Neural progenitor cell (in vitro differentiated cells): Measurements from ENCODE around the gene DCTN5. TPM values are rescaled to one million over a fixed set of nuclear protein-coding genes. Genes with fewer than 3 reads are reported as not detected.

Experiments used
- DNase-seq: peaks from one replicate; pipeline ENCODE4 v3.0.0-alpha.2; 2016; ENCODE audit warnings: low spot score
- H2AFZ ChIP-seq: fragments of 200-600 bp; sonication (generic); replicated peaks from 2 replicates; pipeline ENCODE4 v1.6.1; 2016; ENCODE audit warnings: antibody characterized with exemption
- H3F3A ChIP-seq: fragments of 200-600 bp; sonication (generic); 2 replicates; pipeline ENCODE4 v1.6.1; 2016; ENCODE audit warnings: antibody characterized with exemption, low read depth
- H3K27ac ChIP-seq: fragments of 200-600 bp; sonication (generic); 2 replicates; pipeline ENCODE4 v1.5.1; 2016; ENCODE audit warnings: mild to moderate bottlenecking
- H3K27me3 ChIP-seq: fragments of 200-600 bp; sonication (generic); 2 replicates; pipeline ENCODE4 v1.6.1; 2016; ENCODE audit warnings: mild to moderate bottlenecking, moderate library complexity
- H3K36me3 ChIP-seq: fragments of 200-600 bp; sonication (generic); 2 replicates; pipeline ENCODE4 v1.5.1; 2016
- H3K4me1 ChIP-seq: fragments of 200-600 bp; sonication (generic); 2 replicates; pipeline ENCODE4 v1.6.1; 2016; ENCODE audit warnings: mixed run types
- H3K4me2 ChIP-seq: fragments of 200-600 bp; sonication (generic); 2 replicates; pipeline ENCODE4 v1.6.1; 2016
- H3K4me3 ChIP-seq: fragments of 200-600 bp; sonication (generic); 2 replicates; pipeline ENCODE4 v1.5.1; 2016
- H3K79me2 ChIP-seq: fragments of 200-600 bp; sonication (generic); 2 replicates; pipeline ENCODE4 v1.6.1; 2016; ENCODE audit warnings: low read depth
- H3K9ac ChIP-seq: fragments of 200-600 bp; sonication (generic); 2 replicates; pipeline ENCODE4 v1.6.1; 2016
- H3K9me3 ChIP-seq: fragments of 200-600 bp; sonication (generic); 2 replicates; pipeline ENCODE4 v1.5.1; 2016; ENCODE audit warnings: low read depth
- H4K20me1 ChIP-seq: fragments of 200-600 bp; sonication (generic); 2 replicates; pipeline ENCODE4 v1.6.1; 2016; ENCODE audit warnings: low read depth
- H3K27ac Mint-ChIP-seq: 3 replicates; pipeline ENCODE4 v1.8.0; 2021; ENCODE audit warnings: mixed read lengths
- H3K27me3 Mint-ChIP-seq: 2 replicates; pipeline ENCODE4 v1.8.0; 2022; ENCODE audit warnings: low read depth, mild to moderate bottlenecking, inconsistent platforms, moderate library complexity, mixed read lengths; ENCODE audit not compliant: insufficient read depth
- H3K36me3 Mint-ChIP-seq: 3 replicates; pipeline ENCODE4 v1.8.0; 2021; ENCODE audit warnings: mixed read lengths
- H3K4me1 Mint-ChIP-seq: 3 replicates; pipeline ENCODE4 v1.8.0; 2021; ENCODE audit warnings: mixed read lengths
- H3K4me3 Mint-ChIP-seq: 3 replicates; pipeline ENCODE4 v1.8.0; 2021; ENCODE audit warnings: mild to moderate bottlenecking, moderate library complexity, mixed read lengths
- H3K9me3 Mint-ChIP-seq: 3 replicates; pipeline ENCODE4 v1.8.0; 2020; ENCODE audit warnings: mixed read lengths
- CTCF ChIP-seq: fragments of 200-600 bp; sonication (generic); IDR thresholded peaks from 2 replicates; pipeline ENCODE4 v1.5.1; 2017; ENCODE audit warnings: antibody characterized with exemption, mild to moderate bottlenecking
- EZH2 ChIP-seq: fragments of 200-600 bp; sonication (generic); IDR thresholded peaks from 2 replicates; pipeline ENCODE4 v1.6.1; 2017; ENCODE audit warnings: antibody characterized with exemption, mild to moderate bottlenecking, moderate library complexity
- EZH2phosphoT487 ChIP-seq: fragments of 200-600 bp; sonication (generic); IDR thresholded peaks from 2 replicates; pipeline ENCODE4 v1.6.1; 2017; ENCODE audit warnings: antibody characterized with exemption
- total RNA-seq: library from RNA; depleted of rRNA; stranded (reverse); fragments of >200 nt; gene quantifications from 2 replicates; pipeline ENCODE4 v1.2.3, GENCODE V29; 2015; ENCODE audit warnings: low replicate concordance

DCTN5 gene
- total RNA-seq, 1 donor from 2014 or later, result 35.7 TPM

- Mint-ChIP-seq H3K4me1 (peaks cover 5% of the 10 kb centered on the region), H3K9me3 (no peaks in the 10 kb centered on the region), H3K27ac (no peak overlapping the region), H3K36me3 (peaks cover 4% of the 10 kb centered on the region), H3K4me3 (no peak overlapping the region), H3K27me3 (no peaks in the 10 kb centered on the region)
- Histone ChIP-seq H4K20me1 (peaks cover 12% of the 10 kb centered on the region), H2AFZ (no peak overlapping the region), H3K4me2 (peak overlapping the region; percentile 54), H3F3A (peaks cover 45% of the 10 kb centered on the region), H3K9ac (no peak overlapping the region), H3K27ac (peak overlapping the region; percentile 74), H3K27me3 (no peaks in the 10 kb centered on the region), H3K9me3 (no peaks in the 10 kb centered on the region), H3K79me2 (peaks cover 4% of the 10 kb centered on the region), H3K36me3 (no peaks in the 10 kb centered on the region), H3K4me1 (peaks cover 19% of the 10 kb centered on the region), H3K4me3 (no peak overlapping the region)
- peak; percentile 81 for DNase-seq
- peak; percentile 35 for TF ChIP-seq EZH2phosphoT487
- TF ChIP-seq CTCF, result no peak
Observed at GRCh38 chr16:23673971-23674614, 32.8 kb downstream of the DCTN5 start.

GRCh38 chr16:23676924-23677480 is 35.7 kb downstream of the DCTN5 start:
- Mint-ChIP-seq H3K4me1 (peaks cover 28% of the 10 kb centered on the region), H3K27me3 (peaks cover 4% of the 10 kb centered on the region), H3K4me3 (peak overlapping the region; percentile 98), H3K36me3 (peaks cover 17% of the 10 kb centered on the region), H3K27ac (no peak overlapping the region), H3K9me3 (no peaks in the 10 kb centered on the region)
- no peak for DNase-seq
- H3F3A ChIP-seq, result peaks cover 47% of the 10 kb centered on the region
- no peak overlapping the region for H3K4me3 ChIP-seq
- no peak overlapping the region for H2AFZ ChIP-seq
- H3K36me3 ChIP-seq, result peaks cover under 1% of the 10 kb centered on the region
- peaks cover 40% of the 10 kb centered on the region for H4K20me1 ChIP-seq
- H3K27me3 ChIP-seq, result no peaks in the 10 kb centered on the region
- H3K79me2 ChIP-seq, result peaks cover 33% of the 10 kb centered on the region
- peaks cover 38% of the 10 kb centered on the region for H3K4me1 ChIP-seq
- H3K27ac ChIP-seq, result no peak overlapping the region
- H3K4me2 ChIP-seq, result no peak overlapping the region
- TF ChIP-seq EZH2 (no peak), EZH2phosphoT487 (no peak), CTCF (no peak)
- no peaks in the 10 kb centered on the region for H3K9me3 ChIP-seq
- no peak overlapping the region for H3K9ac ChIP-seq

- Histone ChIP-seq H3K79me2 (peaks cover 49% of the 10 kb centered on the region), H3K4me1 (peaks cover 31% of the 10 kb centered on the region), H3K27ac (peak within 1 kb of the TSS; percentile 15), H3K27me3 (no peaks in the 10 kb centered on the region), H3F3A (peaks cover 35% of the 10 kb centered on the region), H3K4me3 (peak within 1 kb of the TSS; percentile 95), H4K20me1 (peaks cover 49% of the 10 kb centered on the region), H3K9me3 (no peaks in the 10 kb centered on the region), H2AFZ (peak within 1 kb of the TSS; percentile 80), H3K9ac (peak within 1 kb of the TSS; percentile 67), H3K4me2 (peak within 1 kb of the TSS; percentile 85), H3K36me3 (peaks cover 4% of the 10 kb centered on the region)
- DNase-seq, result peak; percentile 96
- peak within 1 kb of the TSS; percentile 88 for H3K27ac Mint-ChIP-seq
- H3K4me1 Mint-ChIP-seq, result peaks cover 25% of the 10 kb centered on the region
- H3K27me3 Mint-ChIP-seq, result peaks cover 5% of the 10 kb centered on the region
- H3K36me3 Mint-ChIP-seq, result peaks cover 22% of the 10 kb centered on the region
- TF ChIP-seq CTCF (peak; percentile 53), EZH2phosphoT487 (no peak), EZH2 (no peak)
- H3K9me3 Mint-ChIP-seq, result no peaks in the 10 kb centered on the region
- peak within 1 kb of the TSS; percentile 98 for H3K4me3 Mint-ChIP-seq
Observed at GRCh38 chr16:23678430-23679273, 37.4 kb downstream of the DCTN5 start, which contains the start of gene PLK1. TSS of gene PLK1 (plus strand) at chr16:23678889. CDS start at chr16:23678933, 44 bp downstream.
